Tibial artery (tissue), 4 donors: ENCODE measurements around the gene WBP2.

Experiments used
- DNase-seq, 2 donors: peaks; one replicate each; pipeline ENCODE4 v3.0.0-alpha.2; 2019
- H3K27ac ChIP-seq, 2 donors: fragments of 200-600 bp; sonication (generic) in 1 of 2; 1 replicate in 1 of 2; 2 replicates in 1 of 2; pipeline ENCODE4 v1.5.1; 2018 to 2019; ENCODE audit warnings: mild to moderate bottlenecking in 1 of 2
- H3K27me3 ChIP-seq, 2 donors: fragments of 200-600 bp; sonication (generic) in 1 of 2; one replicate each; pipeline versions ENCODE4 v1.5.1 to v1.6.0; 2016 to 2019
- H3K36me3 ChIP-seq, 3 donors: fragments of 200-600 bp; sonication (generic) in 2 of 3; one replicate each; pipeline ENCODE4 v1.5.1; 2016 to 2019; ENCODE audit warnings: mild to moderate bottlenecking in 2 of 3
- H3K4me1 ChIP-seq, 4 donors: fragments of 200-600 bp; sonication (generic) in 2 of 4; 1 replicate in 3 of 4; 2 replicates in 1 of 4; pipeline ENCODE4 v1.5.1; 2016 to 2019
- H3K4me3 ChIP-seq, 2 donors: fragments of 200-600 bp; sonication (generic) in 1 of 2; 1 replicate in 1 of 2; 2 replicates in 1 of 2; pipeline ENCODE4 v1.5.1; 2018 to 2019; ENCODE audit warnings: mild to moderate bottlenecking in 2 of 2
- H3K9me3 ChIP-seq, 3 donors: fragments of 200-600 bp; sonication (generic) in 1 of 3; one replicate each; pipeline ENCODE4 v1.5.1; 2016 to 2019
- CTCF ChIP-seq, 2 experiments: fragments of 200-600 bp in 1 of 2; fragments of 450-650 bp in 1 of 2; IDR thresholded peaks; one replicate each; pipeline ENCODE4 v1.5.1; 2017 to 2019; ENCODE audit warnings: antibody characterized with exemption in 2 of 2, mild to moderate bottlenecking in 1 of 2, moderate library complexity in 1 of 2
- intact Hi-C: fragments of 100-400 bp; cut with DNase I; formaldehyde crosslinking; loops from one replicate; pipeline ENCODE4 v1.15.0; 2023; ENCODE audit warnings: low total_unique reads

The WBP2 gene

DNA sequence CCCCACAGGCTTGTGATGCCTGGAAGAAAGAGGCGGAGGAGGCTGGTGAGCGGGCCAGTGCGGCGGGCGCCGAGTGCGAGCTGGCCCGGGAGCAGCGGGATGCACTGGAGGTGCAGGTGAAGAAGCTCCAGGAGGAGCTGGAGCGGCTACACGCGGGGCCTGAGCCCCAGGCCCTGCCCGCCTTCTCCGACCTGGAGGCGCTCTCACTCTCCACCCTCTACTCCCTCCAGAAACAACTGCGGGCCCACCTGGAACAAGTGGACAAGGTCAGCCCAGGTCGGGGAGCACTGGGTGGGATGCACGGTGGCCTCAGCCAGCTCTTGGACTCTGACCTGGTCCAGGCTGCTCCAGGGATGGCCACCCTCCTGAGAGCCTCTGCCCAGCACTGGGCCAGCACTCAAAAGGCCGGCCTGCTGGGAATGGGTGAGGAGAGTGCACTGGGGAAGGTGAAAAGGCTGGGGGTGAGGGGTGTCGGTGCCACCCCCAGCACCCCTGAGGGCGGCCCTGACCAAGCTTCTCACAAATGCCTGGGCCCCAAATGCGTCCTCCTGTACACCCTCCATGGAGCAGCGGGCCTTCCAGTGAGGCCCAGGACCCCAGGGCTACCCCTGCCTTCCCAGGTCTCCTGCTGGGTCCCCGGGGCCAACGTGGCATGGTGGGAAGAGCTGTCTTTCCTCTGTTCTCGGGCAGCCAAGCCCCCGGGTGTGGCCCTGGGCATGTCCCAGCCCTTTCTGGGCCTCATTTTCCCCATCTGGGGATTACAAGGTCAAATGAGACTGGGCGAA, 31.7 kb downstream of the WBP2 start:
- intact Hi-C loops: no loop called here
- H3K27ac ChIP-seq: no peak overlapping the region
- peaks cover 0 to 41% (median 17%) of the 10 kb centered on the region in 4 donors for H3K4me1 ChIP-seq
- H3K4me3 ChIP-seq: no peak overlapping the region
- no peaks in the 10 kb centered on the region for H3K27me3 ChIP-seq
- TF ChIP-seq CTCF (IDR thresholded peaks at IDR 0.05): no peak
- peaks cover 49 to 71% (median 62%) of the 10 kb centered on the region in 3 donors for H3K36me3 ChIP-seq
- DNase-seq: no peak
- no peaks in the 10 kb centered on the region for H3K9me3 ChIP-seq

- intact Hi-C loops: no loop called here
- peaks cover 56 to 78% (median 68%) of the 10 kb centered on the region in 3 donors for H3K36me3 ChIP-seq
- no peak overlapping the region for H3K27ac ChIP-seq
- DNase-seq: no peak
- no peak for TF ChIP-seq CTCF (IDR thresholded peaks at IDR 0.05)
- H3K27me3 ChIP-seq: no peaks in the 10 kb centered on the region
- no peaks in the 10 kb centered on the region for H3K9me3 ChIP-seq
- H3K4me3 ChIP-seq: no peak overlapping the region
- peaks cover 0 to 34% (median 11%) of the 10 kb centered on the region in 4 donors for H3K4me1 ChIP-seq
These were observed 32.4 kb downstream of the WBP2 start for GRCh38 chr17:75822800-75823166.

GRCh38 chr17:75822119-75822799, 32.9 kb downstream of the WBP2 start:
- DNase-seq: no peak
- Histone ChIP-seq H3K36me3 (peaks cover 61 to 83% (median 74%) of the 10 kb centered on the region in 3 donors), H3K27ac (no peak overlapping the region), H3K4me1 (peaks cover 0 to 29% (median 6%) of the 10 kb centered on the region in 4 donors), H3K27me3 (no peaks in the 10 kb centered on the region), H3K4me3 (no peak overlapping the region), H3K9me3 (no peaks in the 10 kb centered on the region)
- intact Hi-C loops: no loop called here
- TF ChIP-seq CTCF (IDR thresholded peaks at IDR 0.05): no peak

DNA sequence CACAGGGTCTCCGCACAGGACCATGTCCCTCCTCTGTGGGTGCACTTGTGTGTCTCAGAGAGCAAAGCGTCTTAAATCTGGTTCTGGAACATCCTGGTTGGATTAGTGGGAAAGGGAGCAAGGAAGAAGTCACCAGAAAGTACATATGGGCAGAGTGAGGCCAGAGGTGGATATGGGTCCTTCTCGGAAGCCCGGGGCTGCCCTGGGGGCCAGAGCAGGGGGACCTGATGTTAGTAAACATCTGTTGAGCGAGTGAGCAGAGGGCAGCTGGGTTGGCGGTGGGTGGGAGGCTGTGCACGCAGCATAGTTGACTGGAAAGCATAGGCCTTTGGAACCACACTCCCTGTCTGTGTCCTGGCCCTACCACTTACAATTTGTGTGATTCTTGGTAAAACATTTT, 33.6 kb downstream of the WBP2 start:
- Histone ChIP-seq H3K9me3 (no peaks in the 10 kb centered on the region), H3K36me3 (peaks cover 68 to 90% (median 81%) of the 10 kb centered on the region in 3 donors), H3K27ac (no peak overlapping the region), H3K27me3 (no peaks in the 10 kb centered on the region), H3K4me1 (peaks cover 0 to 22% (median 0%) of the 10 kb centered on the region in 4 donors), H3K4me3 (no peak overlapping the region)
- DNase-seq: no peak
- intact Hi-C loops: no loop called here
- no peak for TF ChIP-seq CTCF (IDR thresholded peaks at IDR 0.05)

- Histone ChIP-seq H3K4me1 (peaks cover 0 to 20% (median 0%) of the 10 kb centered on the region in 4 donors), H3K9me3 (no peaks in the 10 kb centered on the region), H3K36me3 (peaks cover 71 to 96% (median 86%) of the 10 kb centered on the region in 3 donors), H3K27ac (no peak overlapping the region), H3K27me3 (no peaks in the 10 kb centered on the region), H3K4me3 (no peak overlapping the region)
- DNase-seq: no peak
- no peak for TF ChIP-seq CTCF (IDR thresholded peaks at IDR 0.05)
- intact Hi-C loops: no loop called here
These were observed 34.7 kb downstream of the WBP2 start for GRCh38 chr17:75820094-75821080.
